ENCODE measurements around the gene TBC1D3B. TPM values are rescaled to one million over a fixed set of nuclear protein-coding genes. Genes with fewer than 3 reads are reported as not detected.

TBC1D3B gene
- total and polyA plus RNA-seq, 2 donors (not counting 1 experiment from before 2014, with no cell fraction given): 0.86 to 2.3 TPM

- Histone ChIP-seq H3K27me3 (ENCODE audit: control insufficient read depth, insufficient read depth, low read length) (no peaks in the 10 kb centered on the region), H3K9ac (ENCODE audit: insufficient read depth, low read length) (no peak overlapping the region), H3K9me3 (ENCODE audit: control insufficient read depth, insufficient read depth, low read depth, low read length) (no peaks in the 10 kb centered on the region), H2AFZ (ENCODE audit: low read length) (no peak overlapping the region), H3K79me2 (ENCODE audit: control insufficient read depth, insufficient read depth, low read length) (no peaks in the 10 kb centered on the region), H4K20me1 (ENCODE audit: control insufficient read depth, extremely low read depth, insufficient read depth, low read length) (no peaks in the 10 kb centered on the region), H3K4me3 (replicated peaks in 1 of 4; ENCODE audit: control extremely low read depth in 1 of 4, insufficient read depth in 1 of 4, low read depth in 3 of 4, low read length in 4 of 4) (no peak overlapping the region), H3K4me1 (ENCODE audit: control insufficient read depth, extremely low read depth, insufficient read depth, low read length) (no peaks in the 10 kb centered on the region), H3K27ac (ENCODE audit: insufficient read depth, low read length) (no peak overlapping the region), H3K36me3 (ENCODE audit: control insufficient read depth, insufficient read depth, low read length) (no peaks in the 10 kb centered on the region), H3K4me2 (ENCODE audit: extremely low read depth, insufficient read depth, low read length) (no peak overlapping the region)
- no peak for DNase-seq (ENCODE audit: low read depth in 2 of 2)
- no peak for TF ChIP-seq EZH2 (IDR thresholded peaks at IDR 0.05; ENCODE audit: low read length, missing control alignments)
- TF ChIP-seq CTCF (conservative IDR thresholded peaks at IDR 0.05 in 1 of 2, IDR thresholded peaks at IDR 0.05 in 1 of 2; ENCODE audit: low read depth in 1 of 2, low read length in 2 of 2): no peak
Observed at GRCh38 chr17:36153895-36154610, 22.4 kb downstream of the TBC1D3B start.

- Histone ChIP-seq H3K4me2 (ENCODE audit: extremely low read depth, insufficient read depth, low read length) (no peak overlapping the region), H3K9me3 (ENCODE audit: control insufficient read depth, insufficient read depth, low read depth, low read length) (no peaks in the 10 kb centered on the region), H3K79me2 (ENCODE audit: control insufficient read depth, insufficient read depth, low read length) (no peaks in the 10 kb centered on the region), H4K20me1 (ENCODE audit: control insufficient read depth, extremely low read depth, insufficient read depth, low read length) (no peaks in the 10 kb centered on the region), H2AFZ (ENCODE audit: low read length) (no peak overlapping the region), H3K27me3 (ENCODE audit: control insufficient read depth, insufficient read depth, low read length) (no peaks in the 10 kb centered on the region), H3K36me3 (ENCODE audit: control insufficient read depth, insufficient read depth, low read length) (no peaks in the 10 kb centered on the region), H3K27ac (ENCODE audit: insufficient read depth, low read length) (no peak overlapping the region), H3K4me1 (ENCODE audit: control insufficient read depth, extremely low read depth, insufficient read depth, low read length) (no peaks in the 10 kb centered on the region), H3K9ac (ENCODE audit: insufficient read depth, low read length) (no peak overlapping the region), H3K4me3 (replicated peaks in 1 of 4; ENCODE audit: control extremely low read depth in 1 of 4, insufficient read depth in 1 of 4, low read depth in 3 of 4, low read length in 4 of 4) (no peak overlapping the region)
- DNase-seq (ENCODE audit: low read depth in 2 of 2): peak in 1 of 2 donors; percentile 4
- TF ChIP-seq EZH2 (IDR thresholded peaks at IDR 0.05; ENCODE audit: low read length, missing control alignments) (no peak), CTCF (conservative IDR thresholded peaks at IDR 0.05 in 1 of 2, IDR thresholded peaks at IDR 0.05 in 1 of 2; ENCODE audit: low read depth in 1 of 2, low read length in 2 of 2) (peak in 1 of 2 donors; percentile 12)
Observed at GRCh38 chr17:36152639-36153120, 23.8 kb downstream of the TBC1D3B start.

GRCh38 chr17:36151891-36152638, 24.4 kb downstream of the TBC1D3B start:
- Histone ChIP-seq H3K9ac (ENCODE audit: insufficient read depth, low read length) (no peak overlapping the region), H3K9me3 (ENCODE audit: control insufficient read depth, insufficient read depth, low read depth, low read length) (no peaks in the 10 kb centered on the region), H4K20me1 (ENCODE audit: control insufficient read depth, extremely low read depth, insufficient read depth, low read length) (no peaks in the 10 kb centered on the region), H3K27ac (ENCODE audit: insufficient read depth, low read length) (no peak overlapping the region), H3K36me3 (ENCODE audit: control insufficient read depth, insufficient read depth, low read length) (no peaks in the 10 kb centered on the region), H3K4me2 (ENCODE audit: extremely low read depth, insufficient read depth, low read length) (no peak overlapping the region), H2AFZ (ENCODE audit: low read length) (no peak overlapping the region), H3K79me2 (ENCODE audit: control insufficient read depth, insufficient read depth, low read length) (no peaks in the 10 kb centered on the region), H3K4me3 (replicated peaks in 1 of 4; ENCODE audit: control extremely low read depth in 1 of 4, insufficient read depth in 1 of 4, low read depth in 3 of 4, low read length in 4 of 4) (no peak overlapping the region), H3K4me1 (ENCODE audit: control insufficient read depth, extremely low read depth, insufficient read depth, low read length) (no peaks in the 10 kb centered on the region), H3K27me3 (ENCODE audit: control insufficient read depth, insufficient read depth, low read length) (no peaks in the 10 kb centered on the region)
- no peak for TF ChIP-seq EZH2 (IDR thresholded peaks at IDR 0.05; ENCODE audit: low read length, missing control alignments)
- TF ChIP-seq CTCF (conservative IDR thresholded peaks at IDR 0.05 in 1 of 2, IDR thresholded peaks at IDR 0.05 in 1 of 2; ENCODE audit: low read depth in 1 of 2, low read length in 2 of 2): no peak
- no peak for DNase-seq (ENCODE audit: low read depth in 2 of 2)

Measured in fibroblast of lung (primary cell).